Measurements from ENCODE around the gene ST3GAL4. TPM values are rescaled to one million over a fixed set of nuclear protein-coding genes. Genes with fewer than 3 reads are reported as not detected.
"Not testable (repeated sequence)": the region's sequence is repeated elsewhere in the genome, so short reads cannot be mapped to it uniquely, and the experiment has no call there.

ST3GAL4 gene
- total RNA-seq, 1 donor from 2014 or later, result 19.1 TPM

GRCh38 chr11:126344141-126345080, 11.1 kb upstream of the ST3GAL4 start:
- Mint-ChIP-seq H3K9me3 (no peaks in the 10 kb centered on the region), H3K36me3 (peaks cover 32% of the 10 kb centered on the region), H3K27me3 (no peaks in the 10 kb centered on the region), H3K27ac (no peak overlapping the region), H3K4me3 (no peak overlapping the region), H3K4me1 (ENCODE audit: unreplicated experiment) (peaks cover 57% of the 10 kb centered on the region)
- no peak for TF ChIP-seq CTCF (conservative IDR thresholded peaks at IDR 0.05)
- no peak for DNase-seq (ENCODE audit: extremely low spot score, unreplicated experiment)

- no peak overlapping the region for H3K27ac Mint-ChIP-seq
- DNase-seq (ENCODE audit: extremely low spot score, unreplicated experiment), result no peak
- H3K27me3 Mint-ChIP-seq, result no peaks in the 10 kb centered on the region
- peaks cover 50% of the 10 kb centered on the region for H3K4me1 Mint-ChIP-seq (ENCODE audit: unreplicated experiment)
- H3K36me3 Mint-ChIP-seq, result peaks cover 32% of the 10 kb centered on the region
- no peak for TF ChIP-seq CTCF (conservative IDR thresholded peaks at IDR 0.05)
- no peak overlapping the region for H3K4me3 Mint-ChIP-seq
- no peaks in the 10 kb centered on the region for H3K9me3 Mint-ChIP-seq
Observed at GRCh38 chr11:126345283-126345682, 10.2 kb upstream of the ST3GAL4 start.

- Mint-ChIP-seq H3K4me1 (ENCODE audit: unreplicated experiment) (peaks cover 51% of the 10 kb centered on the region), H3K9me3 (no peaks in the 10 kb centered on the region), H3K27ac (peak overlapping the region; percentile 91), H3K27me3 (no peaks in the 10 kb centered on the region), H3K36me3 (peaks cover 35% of the 10 kb centered on the region), H3K4me3 (peak overlapping the region; percentile 8)
- TF ChIP-seq CTCF (conservative IDR thresholded peaks at IDR 0.05), result no peak
- DNase-seq (ENCODE audit: extremely low spot score, unreplicated experiment), result no peak
Observed at GRCh38 chr11:126345759-126346585, 9.5 kb upstream of the ST3GAL4 start.

GRCh38 chr11:126346586-126346940, 8.9 kb upstream of the ST3GAL4 start:
- Mint-ChIP-seq H3K27me3 (no peaks in the 10 kb centered on the region), H3K27ac (peak overlapping the region; percentile 91), H3K4me1 (ENCODE audit: unreplicated experiment) (peaks cover 45% of the 10 kb centered on the region), H3K9me3 (no peaks in the 10 kb centered on the region), H3K4me3 (no peak overlapping the region), H3K36me3 (peaks cover 30% of the 10 kb centered on the region)
- DNase-seq (ENCODE audit: extremely low spot score, unreplicated experiment), result no peak
- no peak for TF ChIP-seq CTCF (conservative IDR thresholded peaks at IDR 0.05)

- not testable (repeated sequence) for H3K9me3 Mint-ChIP-seq; H3K27me3 Mint-ChIP-seq; H3K4me3 Mint-ChIP-seq; H3K27ac Mint-ChIP-seq; DNase-seq (ENCODE audit: extremely low spot score, unreplicated experiment)
- Mint-ChIP-seq H3K36me3 (peaks cover 27% of the 10 kb centered on the region), H3K4me1 (ENCODE audit: unreplicated experiment) (peaks cover 41% of the 10 kb centered on the region)
Observed at GRCh38 chr11:126346946-126347345, 8.5 kb upstream of the ST3GAL4 start.

All from type B pancreatic cell (in vitro differentiated cells).